Thyroid gland (tissue), 4 donors: Measurements from ENCODE around the gene DRG2.

Source experiments
- CTCF ChIP-seq, 6 experiments: fragments of 200-600 bp in 3 of 6; fragments of 450-650 bp in 3 of 6; sonication (generic) in 3 of 6; IDR thresholded peaks; one replicate each; pipeline ENCODE4 v1.5.1; 2016 to 2019; ENCODE audit warnings: antibody characterized with exemption in 6 of 6, mild to moderate bottlenecking in 2 of 6, inconsistent platforms in 1 of 6, moderate library complexity in 1 of 6
- POLR2A ChIP-seq, 2 donors: fragments of 450-650 bp; IDR thresholded peaks; one replicate each; pipeline ENCODE4 v1.6.1; 2017; ENCODE audit warnings: antibody characterized with exemption in 2 of 2, mild to moderate bottlenecking in 2 of 2, moderate library complexity in 1 of 2

- TF ChIP-seq CTCF (IDR thresholded peaks at IDR 0.05) (no peak), POLR2A (IDR thresholded peaks at IDR 0.05) (no peak)
These were observed 18.5 kb downstream of the DRG2 start for GRCh38 chr17:18106211-18106610.
